ENCODE measurements around the gene LZTS2. TPM values are rescaled to one million over a fixed set of nuclear protein-coding genes. Genes with fewer than 3 reads are reported as not detected.

LZTS2 gene
- total and polyA plus RNA-seq, 4 donors = 2.1 to 10.3 (median 9.5) TPM

DNA sequence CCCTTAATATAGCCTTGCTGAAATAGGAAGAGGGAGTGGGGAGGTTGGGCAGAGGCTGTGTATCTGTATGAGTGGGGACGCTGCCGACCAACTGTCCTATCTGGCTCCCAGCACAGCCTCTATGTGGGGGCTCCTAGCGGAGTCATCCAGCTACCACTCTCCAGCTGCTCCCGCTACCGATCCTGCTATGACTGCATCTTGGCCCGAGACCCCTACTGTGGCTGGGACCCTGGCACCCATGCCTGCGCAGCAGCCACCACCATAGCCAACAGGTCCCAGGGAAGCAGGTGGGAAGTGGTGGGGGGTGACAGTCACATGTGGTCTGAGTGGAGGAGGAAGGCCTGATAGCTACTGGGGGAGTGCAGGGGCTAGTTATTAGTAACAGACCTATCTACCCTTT, 18.9 kb upstream of the LZTS2 start:
- H3K36me3 ChIP-seq (ENCODE audit: control insufficient read depth in 4 of 4, insufficient read depth in 3 of 4, low read depth in 1 of 4, low read length in 3 of 4) = peaks cover 6 to 55% (median 27%) of the 10 kb centered on the region in 4 donors
- WGBS = 97% methylated on average over 7 of the region's 7 CpGs
- H3K27me3 ChIP-seq (ENCODE audit: control insufficient read depth in 4 of 4, insufficient read depth in 4 of 4, low read length in 3 of 4) = no peaks in the 10 kb centered on the region
- no peak for DNase-seq (ENCODE audit: low spot score)
- H3K9me3 ChIP-seq (ENCODE audit: control insufficient read depth in 4 of 4, low read length in 3 of 4) = no peaks in the 10 kb centered on the region
- H3K9ac ChIP-seq (ENCODE audit: low read depth in 1 of 2, low read length in 2 of 2) = no peak overlapping the region
- H3K27ac ChIP-seq (ENCODE audit: low read depth in 1 of 2, low read length in 2 of 2) = no peak overlapping the region
- H3K4me1 ChIP-seq (ENCODE audit: control insufficient read depth in 4 of 4, insufficient read depth in 4 of 4, low read length in 3 of 4) = peaks cover 0 to 8% (median 5%) of the 10 kb centered on the region in 4 donors
- TF ChIP-seq HNF4G (IDR thresholded peaks at IDR 0.05) (no peak), HNF4A (conservative IDR thresholded peaks at IDR 0.05) (no peak)
- TF ChIP-seq, protein P1, sequence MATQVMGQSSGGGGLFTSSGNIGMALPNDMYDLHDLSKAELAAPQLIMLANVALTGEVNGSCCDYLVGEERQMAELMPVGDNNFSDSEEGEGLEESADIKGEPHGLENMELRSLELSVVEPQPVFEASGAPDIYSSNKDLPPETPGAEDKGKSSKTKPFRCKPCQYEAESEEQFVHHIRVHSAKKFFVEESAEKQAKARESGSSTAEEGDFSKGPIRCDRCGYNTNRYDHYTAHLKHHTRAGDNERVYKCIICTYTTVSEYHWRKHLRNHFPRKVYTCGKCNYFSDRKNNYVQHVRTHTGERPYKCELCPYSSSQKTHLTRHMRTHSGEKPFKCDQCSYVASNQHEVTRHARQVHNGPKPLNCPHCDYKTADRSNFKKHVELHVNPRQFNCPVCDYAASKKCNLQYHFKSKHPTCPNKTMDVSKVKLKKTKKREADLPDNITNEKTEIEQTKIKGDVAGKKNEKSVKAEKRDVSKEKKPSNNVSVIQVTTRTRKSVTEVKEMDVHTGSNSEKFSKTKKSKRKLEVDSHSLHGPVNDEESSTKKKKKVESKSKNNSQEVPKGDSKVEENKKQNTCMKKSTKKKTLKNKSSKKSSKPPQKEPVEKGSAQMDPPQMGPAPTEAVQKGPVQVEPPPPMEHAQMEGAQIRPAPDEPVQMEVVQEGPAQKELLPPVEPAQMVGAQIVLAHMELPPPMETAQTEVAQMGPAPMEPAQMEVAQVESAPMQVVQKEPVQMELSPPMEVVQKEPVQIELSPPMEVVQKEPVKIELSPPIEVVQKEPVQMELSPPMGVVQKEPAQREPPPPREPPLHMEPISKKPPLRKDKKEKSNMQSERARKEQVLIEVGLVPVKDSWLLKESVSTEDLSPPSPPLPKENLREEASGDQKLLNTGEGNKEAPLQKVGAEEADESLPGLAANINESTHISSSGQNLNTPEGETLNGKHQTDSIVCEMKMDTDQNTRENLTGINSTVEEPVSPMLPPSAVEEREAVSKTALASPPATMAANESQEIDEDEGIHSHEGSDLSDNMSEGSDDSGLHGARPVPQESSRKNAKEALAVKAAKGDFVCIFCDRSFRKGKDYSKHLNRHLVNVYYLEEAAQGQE (IDR thresholded peaks at IDR 0.05) = no peak
- no peak overlapping the region for H3K4me3 ChIP-seq (ENCODE audit: low read depth in 1 of 3, low read length in 3 of 3)

DNA sequence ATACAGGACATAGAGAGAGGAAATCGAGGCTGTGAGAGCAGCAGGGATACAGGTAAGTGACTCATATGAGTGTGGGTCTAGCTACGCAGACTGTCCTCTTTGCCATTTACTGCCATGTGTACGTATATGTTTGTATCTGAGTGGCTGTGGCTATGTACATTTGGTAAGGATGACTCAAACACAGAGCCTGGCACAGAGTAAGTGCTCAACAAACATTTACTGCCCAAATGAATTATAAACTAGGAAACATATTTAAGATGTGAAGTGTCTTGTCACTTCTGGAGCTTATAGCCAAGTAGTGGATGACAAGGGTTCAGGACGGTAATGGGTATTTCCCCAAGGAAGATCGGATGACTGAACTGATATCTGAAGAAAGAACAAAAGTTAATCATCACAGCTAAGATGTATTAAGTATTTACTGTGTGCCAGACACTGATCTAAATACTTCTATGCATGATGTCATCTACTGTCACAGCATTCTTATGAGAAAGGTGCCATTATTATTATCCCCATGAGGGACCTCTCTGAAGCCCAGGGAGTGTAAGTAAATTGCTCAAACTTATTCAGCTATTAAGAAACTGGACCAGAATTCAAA, 18.3 kb upstream of the LZTS2 start:
- Histone ChIP-seq H3K9ac (ENCODE audit: low read depth in 1 of 2, low read length in 2 of 2) (no peak overlapping the region), H3K4me1 (ENCODE audit: control insufficient read depth in 4 of 4, insufficient read depth in 4 of 4, low read length in 3 of 4) (peaks cover 0 to 14% (median 10%) of the 10 kb centered on the region in 4 donors), H3K9me3 (ENCODE audit: control insufficient read depth in 4 of 4, low read length in 3 of 4) (no peaks in the 10 kb centered on the region), H3K36me3 (ENCODE audit: control insufficient read depth in 4 of 4, insufficient read depth in 3 of 4, low read depth in 1 of 4, low read length in 3 of 4) (peaks cover 6 to 55% (median 27%) of the 10 kb centered on the region in 4 donors), H3K27ac (ENCODE audit: low read depth in 1 of 2, low read length in 2 of 2) (no peak overlapping the region), H3K4me3 (ENCODE audit: low read depth in 1 of 3, low read length in 3 of 3) (no peak overlapping the region), H3K27me3 (ENCODE audit: control insufficient read depth in 4 of 4, insufficient read depth in 4 of 4, low read length in 3 of 4) (no peaks in the 10 kb centered on the region)
- no peak for TF ChIP-seq SP1 (IDR thresholded peaks at IDR 0.05)
- TF ChIP-seq HNF4A (conservative IDR thresholded peaks at IDR 0.05) = no peak
- no peak for TF ChIP-seq GABPA (IDR thresholded peaks at IDR 0.05 in 1 of 2, conservative IDR thresholded peaks at IDR 0.05 in 1 of 2)
- no peak for TF ChIP-seq HNF4G (IDR thresholded peaks at IDR 0.05)
- TF ChIP-seq, protein P2, sequence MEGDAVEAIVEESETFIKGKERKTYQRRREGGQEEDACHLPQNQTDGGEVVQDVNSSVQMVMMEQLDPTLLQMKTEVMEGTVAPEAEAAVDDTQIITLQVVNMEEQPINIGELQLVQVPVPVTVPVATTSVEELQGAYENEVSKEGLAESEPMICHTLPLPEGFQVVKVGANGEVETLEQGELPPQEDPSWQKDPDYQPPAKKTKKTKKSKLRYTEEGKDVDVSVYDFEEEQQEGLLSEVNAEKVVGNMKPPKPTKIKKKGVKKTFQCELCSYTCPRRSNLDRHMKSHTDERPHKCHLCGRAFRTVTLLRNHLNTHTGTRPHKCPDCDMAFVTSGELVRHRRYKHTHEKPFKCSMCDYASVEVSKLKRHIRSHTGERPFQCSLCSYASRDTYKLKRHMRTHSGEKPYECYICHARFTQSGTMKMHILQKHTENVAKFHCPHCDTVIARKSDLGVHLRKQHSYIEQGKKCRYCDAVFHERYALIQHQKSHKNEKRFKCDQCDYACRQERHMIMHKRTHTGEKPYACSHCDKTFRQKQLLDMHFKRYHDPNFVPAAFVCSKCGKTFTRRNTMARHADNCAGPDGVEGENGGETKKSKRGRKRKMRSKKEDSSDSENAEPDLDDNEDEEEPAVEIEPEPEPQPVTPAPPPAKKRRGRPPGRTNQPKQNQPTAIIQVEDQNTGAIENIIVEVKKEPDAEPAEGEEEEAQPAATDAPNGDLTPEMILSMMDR (IDR thresholded peaks at IDR 0.05; ENCODE audit: low read depth, low read length, missing input control) = no peak
- TF ChIP-seq, protein P3, sequence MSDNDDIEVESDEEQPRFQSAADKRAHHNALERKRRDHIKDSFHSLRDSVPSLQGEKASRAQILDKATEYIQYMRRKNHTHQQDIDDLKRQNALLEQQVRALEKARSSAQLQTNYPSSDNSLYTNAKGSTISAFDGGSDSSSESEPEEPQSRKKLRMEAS (IDR thresholded peaks at IDR 0.05) = no peak
- no peak for TF ChIP-seq JUND (IDR thresholded peaks at IDR 0.05)
- no peak for TF ChIP-seq EGR1 (IDR thresholded peaks at IDR 0.05; ENCODE audit: low read depth in 2 of 2)
- TF ChIP-seq TAF1 (conservative IDR thresholded peaks at IDR 0.05) = no peak
- TF ChIP-seq, protein P4, sequence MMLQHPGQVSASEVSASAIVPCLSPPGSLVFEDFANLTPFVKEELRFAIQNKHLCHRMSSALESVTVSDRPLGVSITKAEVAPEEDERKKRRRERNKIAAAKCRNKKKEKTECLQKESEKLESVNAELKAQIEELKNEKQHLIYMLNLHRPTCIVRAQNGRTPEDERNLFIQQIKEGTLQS (IDR thresholded peaks at IDR 0.05) = no peak
- no peak for TF ChIP-seq FOXA1 (IDR thresholded peaks at IDR 0.05)
- TF ChIP-seq RAD21 (IDR thresholded peaks at IDR 0.05) = no peak
- TF ChIP-seq YY1 (IDR thresholded peaks at IDR 0.05) = no peak
- no peak for TF ChIP-seq FOXA2 (IDR thresholded peaks at IDR 0.05)
- DNase-seq (ENCODE audit: low spot score) = no peak
- WGBS = 90% methylated on average over 5 of the region's 5 CpGs
